Measurements from ENCODE around the gene AIFM2. TPM values are rescaled to one million over a fixed set of nuclear protein-coding genes. Genes with fewer than 3 reads are reported as not detected.

AIFM2 gene
- total RNA-seq (2022; extraction: Qiagen RNA extraction) = 28.3 to 37.4 TPM (median 33.6 TPM) in 5 replicates

GRCh38 chr10:70132098-70133029 lies at the start of gene AIFM2:
TSS of gene AIFM2 (minus strand) at chr10:70132825. CDS start at chr10:70124084, 8,741 bp downstream.

DNA sequence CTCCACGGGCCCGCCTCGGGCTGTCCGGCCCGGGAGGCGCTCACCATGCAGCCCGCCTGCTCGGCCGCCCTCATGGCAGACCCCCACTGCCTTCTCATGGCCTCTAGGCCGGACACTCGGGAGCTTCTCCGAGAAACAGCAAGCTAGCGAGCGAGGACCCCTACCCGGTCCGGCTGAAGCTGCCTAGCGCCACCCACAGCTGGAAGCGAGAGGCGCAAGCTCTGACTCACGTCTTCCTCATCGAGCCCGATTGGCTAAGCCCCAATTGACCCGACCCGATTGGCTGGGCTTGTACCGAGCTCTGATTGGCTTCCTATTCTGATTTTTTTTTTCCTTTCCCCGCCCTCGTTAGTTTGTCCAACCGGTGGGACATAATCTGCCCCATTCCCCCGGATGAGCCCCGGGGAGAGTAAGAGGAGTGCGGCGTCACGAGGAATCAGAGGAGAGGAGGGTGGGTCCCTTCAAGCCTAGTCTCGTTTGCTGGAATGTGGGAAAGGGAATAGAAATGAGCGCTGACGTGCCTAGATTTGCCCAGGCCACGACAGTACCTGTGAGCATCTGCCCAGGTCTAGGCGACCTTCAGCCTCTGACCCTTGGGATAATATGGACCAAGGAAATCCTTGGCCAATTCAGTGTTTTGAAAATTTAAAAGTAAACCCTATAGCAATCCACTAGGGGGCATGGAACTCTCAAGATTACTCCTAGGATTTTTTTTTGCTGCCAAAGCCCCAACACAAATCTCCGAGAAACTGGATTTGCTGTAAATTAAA lies 14.0 kb upstream of the AIFM2 start, which contains the start of gene TYSND1:
TSS of gene TYSND1 (minus strand) at position 212 of the 770 bp plus-strand sequence. CDS start at position 98, 114 bp downstream.

Other genes with a start within 250 kb of the AIFM2 start
- gene MACROH2A2, start 80.0 kb downstream of the AIFM2 start, total RNA-seq (2022; extraction: Qiagen RNA extraction) = 24.6 to 28.5 TPM (median 26.8 TPM) in 5 replicates
- 11.2 to 16.5 TPM (median 15.4 TPM) in 5 replicates for gene TYSND1, start 13.9 kb upstream of the AIFM2 start, total RNA-seq (2022; extraction: Qiagen RNA extraction)
- 71.1 to 88.0 TPM (median 83.1 TPM) in 5 replicates for gene SAR1A, start 37.7 kb upstream of the AIFM2 start, total RNA-seq (2022; extraction: Qiagen RNA extraction)
- 236 to 298 TPM (median 245 TPM) in 5 replicates for gene PPA1, start 100.6 kb upstream of the AIFM2 start, total RNA-seq (2022; extraction: Qiagen RNA extraction)
- gene NPFFR1, start 151.2 kb upstream of the AIFM2 start, total RNA-seq (2022; extraction: Qiagen RNA extraction) = 0.01 to 0.02 TPM (median 0.01 TPM) in 4 of 5 replicates, not detected in the other
- 16.4 to 21.9 TPM (median 18.8 TPM) in 5 replicates for gene LRRC20, start 249.8 kb upstream of the AIFM2 start, total RNA-seq (2022; extraction: Qiagen RNA extraction)